Endothelial cell (in vitro differentiated cells): Measurements from ENCODE around the gene HAND1. TPM values are rescaled to one million over a fixed set of nuclear protein-coding genes. Genes with fewer than 3 reads are reported as not detected.
A peak's percentile ranks its signal among the peaks of the same experiment; 100 is the strongest.

Source experiments
- DNase-seq: peaks from one replicate; pipeline ENCODE4 v3.0.0; 2021; ENCODE audit warnings: low spot score
- H3K27ac Mint-ChIP-seq: one replicate; pipeline ENCODE4 v1.8.0; 2021; ENCODE audit warnings: mixed read lengths, inconsistent platforms; ENCODE audit not compliant: unreplicated experiment
- H3K27me3 Mint-ChIP-seq: one replicate; pipeline ENCODE4 v1.8.0; 2021; ENCODE audit warnings: mild to moderate bottlenecking, moderate library complexity, mixed read lengths, inconsistent platforms; ENCODE audit not compliant: unreplicated experiment
- H3K36me3 Mint-ChIP-seq: one replicate; pipeline ENCODE4 v1.8.0; 2021; ENCODE audit warnings: mild to moderate bottlenecking, low read depth, mixed read lengths, inconsistent platforms; ENCODE audit not compliant: unreplicated experiment
- H3K4me1 Mint-ChIP-seq: one replicate; pipeline ENCODE4 v1.8.0; 2021; ENCODE audit warnings: mild to moderate bottlenecking, mixed read lengths, inconsistent platforms; ENCODE audit not compliant: unreplicated experiment
- H3K4me3 Mint-ChIP-seq: one replicate; pipeline ENCODE4 v1.8.0; 2021; ENCODE audit warnings: mild to moderate bottlenecking, mixed read lengths, inconsistent platforms; ENCODE audit not compliant: unreplicated experiment
- H3K9me3 Mint-ChIP-seq: one replicate; pipeline ENCODE4 v1.8.0; 2021; ENCODE audit warnings: mixed read lengths, inconsistent platforms; ENCODE audit not compliant: unreplicated experiment
- CTCF ChIP-seq: fragments of 200-600 bp; sonication (generic); IDR thresholded peaks from one replicate; pipeline ENCODE4 v1.5.0; 2021; ENCODE audit warnings: antibody characterized with exemption; ENCODE audit not compliant: unreplicated experiment
- total RNA-seq: library from RNA; stranded (reverse); fragmentation: NEBNext Ultra II Directional; extraction: Animal tissue kit (Norgen Biotek cat#: 25700); gene quantifications from one replicate; pipeline ENCODE4 v1.2.1, GENCODE V29; 2021; ENCODE audit not compliant: unreplicated experiment

Gene HAND1
- total RNA-seq, 1 donor from 2014 or later: 0.95 TPM

GRCh38 chr5:154477382-154478223 is 424 bp downstream of the HAND1 start:
- H3K27ac Mint-ChIP-seq: no peak overlapping the region
- peaks cover 39% of the 10 kb centered on the region for H3K4me1 Mint-ChIP-seq
- no peak for DNase-seq
- H3K36me3 Mint-ChIP-seq: no peaks in the 10 kb centered on the region
- H3K9me3 Mint-ChIP-seq: no peaks in the 10 kb centered on the region
- peak overlapping the region; percentile 27 for H3K4me3 Mint-ChIP-seq
- no peak for TF ChIP-seq CTCF
- peaks cover 46% of the 10 kb centered on the region for H3K27me3 Mint-ChIP-seq

GRCh38 chr5:154476354-154477205 is 1.4 kb downstream of the HAND1 start:
- H3K9me3 Mint-ChIP-seq: no peaks in the 10 kb centered on the region
- no peak for DNase-seq
- H3K27ac Mint-ChIP-seq: no peak overlapping the region
- no peak for TF ChIP-seq CTCF
- no peak overlapping the region for H3K4me3 Mint-ChIP-seq
- peaks cover 39% of the 10 kb centered on the region for H3K4me1 Mint-ChIP-seq
- peaks cover 42% of the 10 kb centered on the region for H3K27me3 Mint-ChIP-seq
- no peaks in the 10 kb centered on the region for H3K36me3 Mint-ChIP-seq

GRCh38 chr5:154475591-154476353 is 2.3 kb downstream of the HAND1 start:
- H3K27me3 Mint-ChIP-seq: peaks cover 40% of the 10 kb centered on the region
- no peaks in the 10 kb centered on the region for H3K9me3 Mint-ChIP-seq
- no peak overlapping the region for H3K4me3 Mint-ChIP-seq
- H3K27ac Mint-ChIP-seq: no peak overlapping the region
- peaks cover 43% of the 10 kb centered on the region for H3K4me1 Mint-ChIP-seq
- no peak for TF ChIP-seq CTCF
- no peak for DNase-seq
- no peaks in the 10 kb centered on the region for H3K36me3 Mint-ChIP-seq

GRCh38 chr5:154474396-154475334 is 3.4 kb downstream of the HAND1 start:
- no peak for DNase-seq
- Mint-ChIP-seq H3K27me3 (peaks cover 41% of the 10 kb centered on the region), H3K4me1 (peaks cover 41% of the 10 kb centered on the region), H3K36me3 (no peaks in the 10 kb centered on the region), H3K4me3 (peak overlapping the region; percentile 15), H3K27ac (no peak overlapping the region), H3K9me3 (no peaks in the 10 kb centered on the region)
- TF ChIP-seq CTCF: no peak
